ENCODE data around the gene PRKACG.

The PRKACG gene

GRCh38 chr9:68983522-68984424 lies 30.1 kb downstream of the PRKACG start:
- DNase-seq (ENCODE audit: low read depth in 2 of 2, low spot score in 1 of 2): no peak

GRCh38 chr9:68983008-68983411 lies 30.9 kb downstream of the PRKACG start:
- DNase-seq (ENCODE audit: low read depth in 2 of 2, low spot score in 1 of 2): no peak

- DNase-seq (ENCODE audit: low read depth in 2 of 2, low spot score in 1 of 2): no peak
Observed at GRCh38 chr9:68981789-68982188, 32.1 kb downstream of the PRKACG start.

- no peak for DNase-seq (ENCODE audit: low read depth in 2 of 2, low spot score in 1 of 2)
Observed at GRCh38 chr9:68980341-68980914, 33.5 kb downstream of the PRKACG start.

- DNase-seq (ENCODE audit: low read depth in 2 of 2, low spot score in 1 of 2): no peak
Observed at GRCh38 chr9:68979538-68980314, 34.2 kb downstream of the PRKACG start.

GRCh38 chr9:68978501-68978900 lies 35.4 kb downstream of the PRKACG start:
- DNase-seq (ENCODE audit: low read depth in 2 of 2, low spot score in 1 of 2): no peak

- no peak for DNase-seq (ENCODE audit: low read depth in 2 of 2, low spot score in 1 of 2)
Observed at GRCh38 chr9:68978066-68978465, 35.8 kb downstream of the PRKACG start.

- no peak for DNase-seq (ENCODE audit: low read depth in 2 of 2, low spot score in 1 of 2)
Observed at GRCh38 chr9:68975365-68976043, 38.4 kb downstream of the PRKACG start.

GRCh38 chr9:68974901-68975300 lies 39.0 kb downstream of the PRKACG start:
- DNase-seq (ENCODE audit: low read depth in 2 of 2, low spot score in 1 of 2): no peak

- DNase-seq (ENCODE audit: low read depth in 2 of 2, low spot score in 1 of 2): no peak
Observed at GRCh38 chr9:68974431-68974830, 39.5 kb downstream of the PRKACG start.

GRCh38 chr9:68973619-68974018 lies 40.3 kb downstream of the PRKACG start:
- no peak for DNase-seq (ENCODE audit: low read depth in 2 of 2, low spot score in 1 of 2)

GRCh38 chr9:68970151-68970550 lies 43.8 kb downstream of the PRKACG start:
- no peak for DNase-seq (ENCODE audit: low read depth in 2 of 2, low spot score in 1 of 2)

GRCh38 chr9:68969538-68969937 lies 44.4 kb downstream of the PRKACG start:
- no peak for DNase-seq (ENCODE audit: low read depth in 2 of 2, low spot score in 1 of 2)

GRCh38 chr9:68967800-68968199 lies 46.1 kb downstream of the PRKACG start:
- no peak for DNase-seq (ENCODE audit: low read depth in 2 of 2, low spot score in 1 of 2)

GRCh38 chr9:68966496-68966944 lies 47.4 kb downstream of the PRKACG start:
- no peak for DNase-seq (ENCODE audit: low read depth in 2 of 2, low spot score in 1 of 2)

- DNase-seq (ENCODE audit: low read depth in 2 of 2, low spot score in 1 of 2): no peak
Observed at GRCh38 chr9:68964765-68965164, 49.1 kb downstream of the PRKACG start.

GRCh38 chr9:68964102-68964541 lies 49.8 kb downstream of the PRKACG start:
- no peak for DNase-seq (ENCODE audit: low read depth in 2 of 2, low spot score in 1 of 2)

- DNase-seq (ENCODE audit: low read depth in 2 of 2, low spot score in 1 of 2): no peak
Observed at GRCh38 chr9:68963416-68963815, 50.5 kb downstream of the PRKACG start.
